HK-2 (cell line): Measurements from ENCODE around the gene THEMIS2.
"Not testable (repeated sequence)": the region's sequence is repeated elsewhere in the genome, so short reads cannot be mapped to it uniquely, and the experiment has no call there.

ENCODE experiments used
- DNase-seq: peaks from one replicate; pipeline ENCODE4 v3.0.0-alpha.2; 2018; ENCODE audit not compliant: unreplicated experiment

THEMIS2 gene

DNA sequence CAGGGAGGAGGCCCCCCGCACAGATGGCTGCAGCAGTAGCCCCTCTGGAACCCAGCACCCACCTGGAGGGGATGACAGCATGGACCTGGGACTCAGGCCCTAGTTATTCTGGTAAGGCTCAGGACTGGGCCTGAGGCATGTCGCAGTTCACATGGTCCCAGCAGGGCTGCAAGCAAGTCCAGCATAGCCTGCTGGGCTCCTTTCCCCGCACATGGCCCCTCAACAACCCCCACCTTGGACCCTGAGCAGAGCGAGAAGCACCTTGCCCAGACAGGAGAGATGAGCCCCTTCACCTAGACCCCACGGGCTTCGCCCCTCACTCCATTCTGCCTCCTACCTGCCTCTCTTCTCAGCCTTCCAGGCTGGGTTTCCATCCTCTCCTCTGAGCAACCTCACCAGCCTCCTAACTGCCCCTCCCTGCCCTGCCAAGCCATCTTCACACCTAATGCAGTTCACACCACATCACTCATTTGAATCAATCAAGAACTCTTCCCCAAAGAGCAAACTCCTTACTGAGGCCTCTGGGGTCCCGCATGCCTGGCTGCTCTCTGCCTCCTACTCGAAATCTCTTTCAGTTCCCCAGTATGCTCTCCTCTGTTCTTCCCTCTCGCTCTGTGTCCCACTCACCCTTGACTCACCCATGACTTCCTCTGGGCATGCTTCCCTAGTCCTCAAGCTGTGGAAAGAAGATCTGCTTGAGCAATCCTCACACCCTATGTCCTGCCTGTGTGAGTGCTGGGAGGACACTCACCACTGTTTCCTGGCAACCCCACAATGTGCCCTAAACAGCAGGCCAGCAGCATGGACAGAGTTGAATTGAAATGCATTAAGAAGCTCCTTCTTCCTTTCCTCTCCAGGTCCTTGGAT lies 9.4 kb upstream of the THEMIS2 start:
- peak; percentile 85 for DNase-seq

DNA sequence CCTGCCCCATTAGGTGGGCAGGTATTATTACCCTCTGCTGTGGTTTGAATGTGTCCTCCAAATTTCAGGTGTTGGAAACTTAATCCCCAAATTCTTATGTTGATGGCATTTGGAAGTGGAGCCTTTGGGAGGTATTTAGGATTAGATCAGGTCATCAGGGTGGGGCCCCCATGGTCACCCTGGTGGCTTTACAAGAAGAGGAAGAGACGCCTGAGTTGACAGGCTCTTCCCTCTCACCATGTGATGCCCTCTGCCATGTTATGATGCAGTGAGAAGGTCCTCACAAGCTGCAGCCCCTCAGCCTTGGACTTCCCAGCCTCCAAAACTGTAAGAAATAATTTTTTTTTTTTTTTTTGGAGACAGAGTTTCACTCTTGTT lies 8.8 kb upstream of the THEMIS2 start:
- no peak for DNase-seq

DNA sequence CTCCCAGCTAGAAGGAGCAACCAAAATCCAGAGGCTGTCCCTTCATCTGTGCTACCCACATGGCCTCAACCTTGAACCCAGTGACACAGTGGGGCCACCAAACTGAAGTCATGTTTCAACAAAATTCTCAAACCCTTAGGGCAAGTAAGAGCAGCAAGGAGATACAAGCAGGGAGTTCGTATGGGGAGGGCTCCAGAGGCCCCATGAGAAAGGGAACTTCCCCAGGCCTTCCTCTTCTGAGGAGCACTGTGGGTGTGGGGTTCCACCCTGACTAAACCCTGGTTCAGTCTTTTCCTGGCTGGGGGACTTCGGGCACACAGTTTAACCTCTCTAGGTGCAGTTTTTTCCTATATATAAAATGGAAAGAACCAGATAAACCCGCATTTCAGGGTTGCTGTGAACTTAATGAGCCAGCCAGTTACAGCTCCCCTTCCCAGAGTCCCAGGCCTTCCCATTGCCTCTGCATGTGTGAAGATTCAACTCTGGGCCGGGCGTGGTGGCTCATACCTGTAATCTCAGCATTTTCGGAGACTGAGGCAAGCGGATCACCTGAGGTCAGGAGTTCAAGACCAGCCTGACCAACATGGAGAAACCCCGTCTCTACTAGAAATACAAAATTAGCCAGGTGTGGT lies 8.0 kb upstream of the THEMIS2 start:
- no peak for DNase-seq

DNA sequence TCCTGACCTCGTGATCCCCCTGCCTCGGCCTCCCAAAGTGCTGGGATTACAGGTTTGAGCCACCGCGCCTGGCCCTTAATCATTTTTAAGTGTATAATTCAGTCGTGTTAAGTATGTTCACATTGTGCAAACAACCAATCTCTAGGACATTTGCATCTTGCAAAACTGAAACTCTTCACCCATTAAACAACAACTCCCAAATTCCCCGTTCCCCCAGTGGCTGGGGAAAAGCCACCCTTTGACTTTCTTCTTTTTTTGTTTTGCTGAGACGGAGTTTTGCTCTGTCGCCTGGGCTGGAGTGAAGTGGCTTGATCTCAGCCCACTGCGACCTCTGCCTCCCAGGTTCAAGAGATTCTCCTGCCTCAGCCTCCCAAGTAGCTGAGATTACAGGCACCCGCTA lies 6.5 kb upstream of the THEMIS2 start:
- no peak for DNase-seq

DNA sequence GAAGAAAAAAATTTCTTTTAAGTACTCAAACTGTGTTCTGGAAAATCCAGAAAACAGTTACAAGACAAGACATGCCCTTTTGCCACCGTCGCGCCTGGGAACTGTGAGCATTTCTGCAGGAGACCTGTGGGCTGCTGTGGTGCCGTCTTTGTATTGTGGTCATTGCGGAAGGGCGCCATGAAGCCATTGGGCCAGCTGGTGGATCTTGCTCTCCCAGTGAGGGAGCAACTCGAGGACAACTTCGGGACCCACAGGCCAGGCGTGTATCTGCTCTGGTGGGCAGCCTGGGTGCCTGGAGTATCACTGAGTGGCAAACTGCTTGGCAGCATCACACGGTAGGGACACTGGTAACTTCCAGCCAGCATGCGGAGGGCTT lies 3.8 kb upstream of the THEMIS2 start:
- no peak for DNase-seq

DNA sequence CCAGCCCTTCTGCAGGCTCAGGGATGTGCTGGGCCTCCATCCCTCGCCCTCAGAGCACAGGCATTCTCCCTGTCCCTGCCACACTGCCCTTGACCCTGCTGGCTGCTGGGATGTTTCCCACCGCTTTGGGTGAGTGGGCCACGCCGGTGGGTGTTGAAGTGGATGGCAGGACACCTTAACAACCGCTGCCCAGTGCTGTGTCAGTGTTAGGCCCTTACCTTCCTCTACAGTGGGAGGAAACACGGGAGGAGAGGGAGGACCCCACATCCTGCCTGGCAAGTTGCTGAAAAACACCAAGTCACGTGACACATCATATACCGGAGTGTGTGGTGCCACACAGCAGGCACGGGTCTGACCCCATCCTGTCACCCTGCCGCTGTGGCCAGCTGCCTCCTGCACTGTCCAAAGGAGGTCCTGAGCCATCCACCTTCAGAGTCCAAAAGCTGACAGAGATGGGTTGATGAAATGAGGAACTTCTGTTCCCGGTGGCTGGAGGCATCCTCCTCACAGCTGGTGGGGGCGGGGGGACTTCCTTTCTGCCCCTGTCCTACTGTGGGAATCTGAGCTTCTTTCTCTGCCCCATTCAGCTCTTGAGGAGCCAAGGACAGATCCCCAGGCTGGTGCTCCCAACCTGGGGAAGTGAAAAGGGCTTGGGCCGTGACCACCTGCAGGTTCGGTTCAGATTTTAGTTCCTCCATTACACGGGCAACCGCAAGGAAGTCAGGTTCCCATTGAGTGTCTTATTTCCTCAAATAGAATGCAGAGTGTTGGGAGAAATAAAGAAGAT lies 3.2 kb upstream of the THEMIS2 start:
- DNase-seq = no peak

DNA sequence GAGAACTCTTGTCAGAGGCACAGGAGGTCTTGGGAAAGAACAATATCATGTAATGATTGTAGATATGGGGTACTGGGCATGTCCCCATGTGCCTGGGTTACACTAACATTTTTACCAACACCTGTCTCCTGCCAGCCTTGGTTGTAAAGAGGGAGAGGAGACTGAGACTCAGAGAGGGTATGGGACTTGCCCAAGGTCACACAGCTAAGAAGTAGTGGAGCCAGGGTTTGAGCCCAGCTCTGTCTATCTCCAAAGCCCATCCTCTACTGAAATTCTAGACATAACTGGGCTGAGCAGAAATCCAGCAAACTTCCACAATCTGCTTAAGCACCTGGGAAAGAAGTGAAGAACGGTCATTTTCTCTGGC lies 2.6 kb upstream of the THEMIS2 start:
- DNase-seq = no peak

DNA sequence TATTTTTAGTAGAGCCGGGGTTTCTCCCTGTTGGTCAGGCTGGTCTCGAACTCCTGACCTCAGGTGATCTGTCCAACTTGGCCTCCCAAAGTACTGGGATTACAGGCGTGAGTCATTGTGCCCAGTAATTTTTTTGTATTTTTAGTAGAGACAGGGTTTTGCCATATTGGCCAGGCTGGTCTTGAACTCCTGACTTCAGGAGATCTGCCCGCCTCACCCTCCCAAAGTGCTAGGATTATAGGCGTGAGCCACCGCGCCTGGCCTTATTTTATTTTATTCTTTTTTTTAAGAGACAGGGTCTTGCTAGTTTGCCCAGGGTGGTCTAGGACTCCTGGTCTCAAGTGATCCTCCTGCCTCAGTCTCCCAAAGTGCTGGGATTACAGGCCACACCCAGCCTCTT lies 1.3 kb upstream of the THEMIS2 start:
- DNase-seq = not testable (repeated sequence)

DNA sequence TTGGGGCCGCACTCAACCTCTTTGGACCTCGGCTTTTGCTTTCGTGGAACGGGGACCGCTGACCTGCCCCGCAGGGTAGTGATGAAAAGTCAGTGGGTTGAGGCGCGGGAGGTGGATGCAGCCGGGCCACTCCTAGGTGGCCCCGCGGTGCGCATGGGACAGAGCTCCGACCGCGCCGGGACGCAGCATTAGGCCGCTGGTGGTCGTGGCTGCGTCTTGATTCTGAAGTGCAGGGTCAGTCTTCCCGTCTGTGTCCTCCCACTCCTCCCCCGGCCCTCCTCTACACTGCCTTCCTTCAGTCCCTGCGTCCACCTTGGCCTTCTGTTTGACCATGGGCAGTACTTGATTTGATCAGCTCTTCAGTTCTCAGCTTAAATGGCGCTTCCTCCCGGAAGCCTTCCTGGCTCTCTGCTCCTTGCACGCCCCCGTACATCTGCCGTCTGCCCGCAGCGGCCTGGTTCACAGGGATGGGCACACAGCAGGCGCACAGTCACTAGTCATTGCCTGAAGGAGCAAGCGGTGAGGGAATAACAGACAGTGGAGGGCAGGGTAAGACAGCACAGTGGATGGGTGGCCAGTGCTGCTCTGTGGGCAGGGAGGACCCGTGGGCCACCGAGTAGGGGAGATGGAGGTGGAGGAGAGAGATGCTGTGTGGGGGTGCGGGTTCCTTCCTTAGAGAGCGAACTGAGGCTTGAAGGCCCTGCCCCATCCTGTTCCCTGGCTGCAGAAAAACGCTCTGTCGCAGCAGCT lies 633 bp downstream of the THEMIS2 start:
- peak; percentile 35 for DNase-seq

DNA sequence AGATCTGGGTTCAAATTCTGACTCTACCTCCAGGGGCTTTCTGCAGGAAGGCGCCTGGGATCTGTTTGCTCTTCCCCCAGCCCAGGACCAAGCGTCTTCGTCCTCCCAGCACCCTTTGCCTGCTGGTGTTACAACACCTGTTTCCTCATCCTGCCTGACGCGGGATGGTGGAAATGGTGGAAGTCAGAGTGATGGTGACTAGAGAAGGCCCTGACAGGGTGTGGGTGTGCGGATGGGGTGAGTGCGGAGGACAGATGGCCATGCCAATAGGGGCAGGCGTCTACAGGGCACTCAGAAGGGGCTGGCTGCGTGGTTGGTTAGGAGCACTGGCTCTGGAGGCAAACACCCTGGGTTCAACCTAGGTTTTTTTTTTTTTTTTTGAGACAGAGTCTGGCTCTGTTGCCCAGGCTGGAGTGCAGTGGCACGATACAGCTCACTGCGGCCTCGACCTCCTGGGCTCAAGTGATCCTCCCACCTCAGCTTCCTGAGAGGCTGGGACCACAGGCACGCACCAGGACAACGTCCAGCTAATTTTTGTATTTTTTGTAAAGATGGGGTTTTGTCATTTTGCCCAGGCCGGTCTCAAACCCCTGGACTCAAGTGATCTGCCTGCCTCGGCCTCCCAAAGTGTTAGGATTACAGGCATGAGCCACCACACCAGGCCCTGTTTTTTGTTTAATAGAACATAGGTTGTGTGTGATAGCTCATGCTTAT lies 1.5 kb downstream of the THEMIS2 start:
- no peak for DNase-seq

DNA sequence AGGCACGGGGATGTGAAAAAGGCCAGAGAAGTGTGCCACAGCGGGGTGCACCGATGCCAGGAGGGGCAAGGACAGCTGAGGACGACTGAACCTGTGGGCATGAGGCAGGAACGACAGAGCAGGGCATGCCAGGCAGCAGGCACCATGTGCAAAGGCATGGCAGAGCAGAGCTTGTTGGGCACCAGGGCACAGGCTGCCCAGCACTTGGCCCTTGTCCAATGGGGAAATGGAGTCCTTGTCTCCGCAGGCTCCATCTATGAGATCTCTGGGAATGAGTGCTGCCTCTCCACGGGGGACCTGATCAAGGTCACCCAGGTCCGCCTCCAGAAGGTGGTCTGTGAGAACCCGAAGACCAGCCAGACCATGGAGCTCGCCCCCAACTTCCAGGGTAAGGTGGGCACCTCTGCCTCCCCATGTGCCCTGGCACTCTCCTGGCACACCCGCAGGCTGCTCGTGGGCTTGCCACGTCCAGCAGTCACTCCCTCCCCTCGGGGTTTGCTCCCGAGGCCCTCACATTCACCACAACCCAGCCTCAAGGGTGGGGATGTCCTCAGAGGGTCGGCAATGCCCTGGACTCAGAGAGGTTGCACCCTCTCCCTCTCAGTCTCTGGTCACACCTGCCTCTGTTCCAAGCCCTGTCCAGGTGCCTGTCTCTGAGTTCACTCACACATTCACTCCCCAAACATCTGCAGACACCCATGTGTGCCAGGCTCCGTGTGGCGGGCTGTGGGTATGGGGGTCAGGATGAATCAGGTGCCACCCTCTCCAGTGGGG lies 4.2 kb downstream of the THEMIS2 start:
- no peak for DNase-seq

DNA sequence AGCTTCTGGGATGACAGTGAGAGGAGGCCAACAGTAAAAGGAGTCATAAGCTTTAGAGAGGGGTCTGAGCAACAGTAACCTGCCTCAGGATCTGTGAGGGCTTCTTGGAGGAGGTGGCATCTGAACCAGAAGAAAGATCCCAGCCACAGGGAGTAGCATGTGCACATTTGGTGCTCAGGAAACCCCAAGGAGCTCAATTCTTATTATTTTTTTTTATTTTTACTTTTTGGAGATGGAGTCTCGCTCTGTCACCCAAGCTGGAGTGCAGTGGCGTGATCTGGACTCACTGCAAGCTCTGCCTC lies 4.7 kb downstream of the THEMIS2 start:
- no peak for DNase-seq

DNA sequence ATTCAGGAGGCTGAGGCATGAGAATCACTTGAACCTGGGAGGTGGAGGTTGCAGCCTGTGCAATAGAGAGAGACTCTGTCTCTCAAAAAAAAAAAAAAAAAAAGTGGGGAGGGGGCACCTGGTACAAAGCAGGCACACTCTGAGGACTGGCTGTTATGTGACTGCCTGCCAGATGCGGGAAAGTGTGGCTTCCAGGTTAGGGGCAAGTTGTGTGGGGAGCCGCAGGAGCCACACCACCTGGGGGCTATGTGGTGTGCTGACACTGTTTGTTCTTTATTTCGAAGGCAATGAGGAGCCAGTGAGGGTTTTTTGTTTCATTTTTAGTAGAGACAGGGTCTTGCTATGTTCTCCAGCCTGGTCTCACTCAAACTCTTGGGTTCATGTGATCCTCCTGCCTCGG lies 5.7 kb downstream of the THEMIS2 start:
- DNase-seq = no peak

DNA sequence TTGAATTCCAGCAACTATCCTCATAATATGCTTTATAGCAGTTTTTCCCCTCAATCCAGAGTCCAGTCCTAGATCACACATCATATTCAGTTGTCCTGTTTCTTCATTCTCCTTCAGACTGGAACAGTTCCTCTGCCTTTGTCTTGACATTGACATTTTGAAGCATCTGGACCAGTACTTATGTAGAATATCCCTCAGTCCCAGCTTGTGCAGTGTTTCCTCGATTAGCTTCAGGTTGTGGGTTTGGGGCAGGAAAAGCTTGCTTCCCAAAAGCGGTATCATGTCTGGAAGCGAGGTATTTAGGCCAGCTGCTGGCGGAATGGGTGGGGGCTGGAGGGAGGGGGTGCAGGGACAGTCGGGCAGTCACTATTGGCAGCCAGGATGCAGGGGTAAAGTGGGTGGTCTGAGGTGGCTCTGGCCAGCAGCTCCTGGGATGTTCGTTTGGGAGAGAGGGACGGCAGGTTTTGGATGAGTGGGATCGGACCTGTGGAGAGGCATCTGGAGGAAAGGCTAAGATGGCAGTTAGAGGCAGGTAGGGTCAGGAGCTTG lies 6.5 kb downstream of the THEMIS2 start:
- no peak for DNase-seq

DNA sequence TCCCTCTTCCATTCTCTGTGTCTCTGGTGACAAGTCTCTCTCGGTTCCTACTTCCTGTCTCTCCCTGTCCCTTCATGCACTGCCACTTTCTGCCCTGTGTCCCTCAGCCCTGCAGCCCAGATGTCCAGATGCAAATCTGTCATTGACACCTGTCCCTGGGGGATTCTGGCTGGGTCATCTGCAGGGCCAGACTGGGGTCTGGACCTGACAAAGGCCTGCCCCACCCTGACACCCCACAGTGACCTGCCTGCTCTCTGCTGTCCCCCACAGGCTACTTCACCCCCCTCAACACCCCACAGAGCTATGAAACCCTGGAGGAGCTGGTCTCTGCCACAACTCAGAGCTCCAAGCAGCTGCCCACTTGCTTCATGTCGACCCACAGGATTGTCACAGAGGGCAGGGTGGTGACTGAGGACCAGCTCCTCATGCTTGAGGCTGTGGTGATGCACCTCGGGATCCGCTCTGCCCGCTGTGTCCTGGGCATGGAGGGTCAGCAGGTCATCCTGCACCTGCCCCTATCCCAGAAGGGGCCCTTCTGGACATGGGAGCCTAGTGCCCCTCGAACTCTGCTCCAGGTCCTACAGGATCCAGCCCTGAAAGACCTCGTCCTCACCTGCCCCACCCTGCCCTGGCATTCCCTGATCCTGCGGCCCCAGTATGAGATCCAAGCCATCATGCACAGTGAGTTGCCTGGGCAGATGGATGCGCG lies 7.2 kb downstream of the THEMIS2 start:
- no peak for DNase-seq

DNA sequence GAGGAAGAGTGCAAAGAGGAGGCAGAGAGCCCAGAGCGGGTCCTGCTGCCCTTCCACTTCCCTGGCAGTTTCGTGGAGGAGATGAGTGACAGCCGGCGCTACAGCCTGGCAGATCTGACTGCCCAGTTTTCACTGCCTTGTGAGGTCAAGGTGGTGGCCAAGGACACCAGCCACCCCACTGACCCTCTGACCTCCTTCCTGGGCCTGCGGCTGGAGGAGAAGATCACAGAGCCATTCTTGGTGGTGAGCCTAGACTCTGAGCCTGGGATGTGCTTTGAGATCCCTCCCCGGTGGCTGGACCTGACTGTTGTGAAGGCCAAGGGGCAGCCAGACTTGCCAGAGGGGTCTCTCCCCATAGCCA lies 10.2 kb downstream of the THEMIS2 start:
- no peak for DNase-seq

DNA sequence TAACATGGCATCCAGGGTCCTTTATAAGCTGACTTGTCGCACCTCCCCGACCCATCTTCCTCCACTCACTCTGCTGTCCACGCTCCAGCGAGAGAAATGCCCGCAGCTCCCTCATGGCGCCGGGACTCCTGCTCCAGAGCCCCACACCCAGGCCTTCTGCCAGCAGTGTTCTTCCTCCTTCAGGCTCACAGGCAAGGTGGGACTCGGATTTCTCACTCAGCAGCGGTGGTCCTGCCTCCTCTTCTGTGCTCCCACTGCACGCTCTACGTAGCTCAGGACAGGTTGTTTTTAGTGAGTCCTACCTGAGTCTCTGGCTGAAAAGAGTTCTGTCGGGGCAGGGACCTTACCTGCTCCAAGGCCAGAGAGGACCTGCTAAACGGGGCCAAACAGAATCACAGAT lies 11.2 kb downstream of the THEMIS2 start:
- DNase-seq = no peak

DNA sequence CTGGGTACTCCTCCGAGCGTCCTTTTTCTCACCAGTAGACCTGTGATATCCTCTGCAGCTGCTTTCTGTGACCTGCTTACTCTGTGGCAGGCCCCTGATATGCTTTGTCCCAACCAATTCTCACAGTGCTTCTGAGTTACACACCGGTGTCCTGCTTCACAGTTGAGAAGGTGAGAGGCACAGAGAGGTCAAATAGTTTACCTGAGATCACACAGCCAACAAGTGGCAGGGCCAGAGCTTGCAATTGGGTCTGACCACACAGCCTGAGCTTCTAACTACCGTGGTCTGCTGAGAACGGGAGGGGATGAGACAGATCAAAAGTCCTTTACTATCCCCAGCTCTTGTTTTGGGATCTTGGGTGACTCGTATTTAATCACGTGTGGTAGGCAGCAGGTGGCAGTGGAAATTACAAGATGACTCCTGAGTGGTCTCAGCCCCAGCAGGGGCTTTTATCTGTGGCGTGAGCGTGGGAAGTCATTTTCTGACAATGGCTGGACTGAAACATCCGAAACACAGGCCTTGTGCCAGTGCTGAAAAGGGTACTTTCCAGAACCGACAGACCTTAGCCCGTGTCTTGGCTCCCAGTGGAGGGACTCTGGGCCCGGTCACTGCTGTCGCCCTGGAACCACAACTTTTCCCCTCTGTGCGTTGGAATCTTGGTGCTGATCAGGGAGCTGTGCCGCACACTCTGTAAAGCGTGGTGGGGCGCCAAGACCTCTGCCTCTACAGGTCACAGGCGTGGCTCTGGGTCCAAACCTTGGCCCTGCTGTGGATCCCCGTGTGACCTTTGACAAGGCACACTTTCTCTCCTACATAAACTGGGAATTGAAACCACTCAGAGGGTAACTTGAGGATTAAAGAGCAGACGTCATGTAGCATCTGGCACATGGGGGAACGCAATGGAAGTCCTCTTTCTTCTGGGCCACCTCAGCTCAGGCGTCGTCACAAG lies 11.9 kb downstream of the THEMIS2 start:
- DNase-seq = no peak

DNA sequence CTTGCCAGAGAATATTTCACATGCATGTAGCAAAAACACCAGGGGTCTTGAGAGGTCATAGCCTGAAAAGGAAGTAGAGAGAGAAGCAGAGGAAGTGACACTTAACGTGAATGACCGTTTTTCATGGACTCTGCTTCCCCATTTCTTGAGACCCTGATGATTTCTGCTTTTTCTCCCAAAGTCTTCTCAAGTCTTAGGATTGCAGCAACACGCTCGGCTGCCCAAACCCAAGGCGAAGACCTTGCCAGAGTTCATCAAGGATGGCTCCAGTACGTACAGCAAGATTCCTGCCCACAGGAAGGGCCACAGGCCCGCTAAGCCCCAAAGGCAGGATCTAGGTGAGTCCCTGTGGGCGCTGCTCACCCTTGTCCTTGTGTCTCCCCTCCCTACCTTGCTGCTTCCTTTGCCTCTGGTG lies 12.8 kb downstream of the THEMIS2 start:
- no peak for DNase-seq
